ENCODE data around the gene NCAPD2.
A peak's percentile ranks its signal among the peaks of the same experiment; 100 is the strongest.

NCAPD2 gene

GRCh38 chr12:6500466-6500865 lies 6.6 kb downstream of the NCAPD2 start:
- no peak overlapping the region for H3K4me3 Mint-ChIP-seq
- no peak overlapping the region for H3K27ac Mint-ChIP-seq
- H3K36me3 Mint-ChIP-seq (ENCODE audit: low read depth), result peaks cover 37% of the 10 kb centered on the region
- H3K27me3 Mint-ChIP-seq, result no peaks in the 10 kb centered on the region
- peaks cover 23% of the 10 kb centered on the region for H3K4me1 Mint-ChIP-seq (ENCODE audit: low read depth)
- no peaks in the 10 kb centered on the region for H3K9me3 Mint-ChIP-seq

GRCh38 chr12:6507102-6507998 lies 13.4 kb downstream of the NCAPD2 start:
- no peaks in the 10 kb centered on the region for H3K9me3 Mint-ChIP-seq
- H3K27me3 Mint-ChIP-seq, result no peaks in the 10 kb centered on the region
- peaks cover 53% of the 10 kb centered on the region for H3K36me3 Mint-ChIP-seq (ENCODE audit: low read depth)
- H3K27ac Mint-ChIP-seq, result no peak overlapping the region
- H3K4me3 Mint-ChIP-seq, result no peak overlapping the region
- no peaks in the 10 kb centered on the region for H3K4me1 Mint-ChIP-seq (ENCODE audit: low read depth)

- Mint-ChIP-seq H3K27me3 (no peaks in the 10 kb centered on the region), H3K9me3 (no peaks in the 10 kb centered on the region), H3K27ac (peak overlapping the region; percentile 10), H3K36me3 (ENCODE audit: low read depth) (peaks cover 58% of the 10 kb centered on the region), H3K4me3 (no peak overlapping the region), H3K4me1 (ENCODE audit: low read depth) (no peaks in the 10 kb centered on the region)
These were observed 14.2 kb downstream of the NCAPD2 start for GRCh38 chr12:6508087-6508486.

- Mint-ChIP-seq H3K9me3 (no peaks in the 10 kb centered on the region), H3K27me3 (no peaks in the 10 kb centered on the region), H3K36me3 (ENCODE audit: low read depth) (peaks cover 83% of the 10 kb centered on the region), H3K4me1 (ENCODE audit: low read depth) (peaks cover 8% of the 10 kb centered on the region), H3K27ac (no peak overlapping the region), H3K4me3 (no peak overlapping the region)
These were observed 26.3 kb downstream of the NCAPD2 start for GRCh38 chr12:6520186-6520585.

- H3K27me3 Mint-ChIP-seq, result no peaks in the 10 kb centered on the region
- no peaks in the 10 kb centered on the region for H3K9me3 Mint-ChIP-seq
- peaks cover 8% of the 10 kb centered on the region for H3K4me1 Mint-ChIP-seq (ENCODE audit: low read depth)
- H3K36me3 Mint-ChIP-seq (ENCODE audit: low read depth), result peaks cover 86% of the 10 kb centered on the region
- no peak overlapping the region for H3K4me3 Mint-ChIP-seq
- no peak overlapping the region for H3K27ac Mint-ChIP-seq
These were observed 28.3 kb downstream of the NCAPD2 start for GRCh38 chr12:6522193-6522592.

- Mint-ChIP-seq H3K27me3 (no peaks in the 10 kb centered on the region), H3K27ac (peak overlapping the region; percentile 17), H3K4me3 (no peak overlapping the region), H3K4me1 (ENCODE audit: low read depth) (peaks cover 8% of the 10 kb centered on the region), H3K9me3 (no peaks in the 10 kb centered on the region), H3K36me3 (ENCODE audit: low read depth) (peaks cover 87% of the 10 kb centered on the region)
These were observed 29.8 kb downstream of the NCAPD2 start for GRCh38 chr12:6523708-6524107.

GRCh38 chr12:6524648-6525047 lies 30.7 kb downstream of the NCAPD2 start:
- Mint-ChIP-seq H3K9me3 (no peaks in the 10 kb centered on the region), H3K4me1 (ENCODE audit: low read depth) (peaks cover 8% of the 10 kb centered on the region), H3K36me3 (ENCODE audit: low read depth) (peaks cover 87% of the 10 kb centered on the region), H3K27me3 (no peaks in the 10 kb centered on the region), H3K27ac (peak overlapping the region; percentile 47), H3K4me3 (no peak overlapping the region)

- H3K4me3 Mint-ChIP-seq, result no peak overlapping the region
- H3K4me1 Mint-ChIP-seq (ENCODE audit: low read depth), result peaks cover 14% of the 10 kb centered on the region
- peaks cover 90% of the 10 kb centered on the region for H3K36me3 Mint-ChIP-seq (ENCODE audit: low read depth)
- no peaks in the 10 kb centered on the region for H3K27me3 Mint-ChIP-seq
- H3K9me3 Mint-ChIP-seq, result no peaks in the 10 kb centered on the region
- no peak overlapping the region for H3K27ac Mint-ChIP-seq
These were observed 32.3 kb downstream of the NCAPD2 start for GRCh38 chr12:6526201-6526600.

- Mint-ChIP-seq H3K4me1 (ENCODE audit: low read depth) (peaks cover 19% of the 10 kb centered on the region), H3K4me3 (no peak overlapping the region), H3K27me3 (no peaks in the 10 kb centered on the region), H3K9me3 (no peaks in the 10 kb centered on the region), H3K27ac (no peak overlapping the region), H3K36me3 (ENCODE audit: low read depth) (peaks cover 88% of the 10 kb centered on the region)
These were observed 33.0 kb downstream of the NCAPD2 start for GRCh38 chr12:6526766-6527525.

- H3K4me3 Mint-ChIP-seq, result no peak overlapping the region
- peaks cover 88% of the 10 kb centered on the region for H3K36me3 Mint-ChIP-seq (ENCODE audit: low read depth)
- no peak overlapping the region for H3K27ac Mint-ChIP-seq
- no peaks in the 10 kb centered on the region for H3K27me3 Mint-ChIP-seq
- H3K9me3 Mint-ChIP-seq, result no peaks in the 10 kb centered on the region
- H3K4me1 Mint-ChIP-seq (ENCODE audit: low read depth), result peaks cover 26% of the 10 kb centered on the region
These were observed 33.8 kb downstream of the NCAPD2 start for GRCh38 chr12:6527711-6528110.

- Mint-ChIP-seq H3K4me3 (no peak overlapping the region), H3K36me3 (ENCODE audit: low read depth) (peaks cover 80% of the 10 kb centered on the region), H3K27ac (no peak overlapping the region)
These were observed 34.8 kb downstream of the NCAPD2 start for GRCh38 chr12:6528539-6529235.

GRCh38 chr12:6529291-6529737 lies 35.4 kb downstream of the NCAPD2 start:
- peaks cover 79% of the 10 kb centered on the region for H3K36me3 Mint-ChIP-seq (ENCODE audit: low read depth)
- H3K9me3 Mint-ChIP-seq, result no peaks in the 10 kb centered on the region
- H3K4me3 Mint-ChIP-seq, result no peak overlapping the region
- no peaks in the 10 kb centered on the region for H3K27me3 Mint-ChIP-seq
- peak overlapping the region; percentile 50 for H3K27ac Mint-ChIP-seq
- peaks cover 33% of the 10 kb centered on the region for H3K4me1 Mint-ChIP-seq (ENCODE audit: low read depth)

More at GRCh38 chr12:6528539-6529235, 34.8 kb downstream of the NCAPD2 start:
- H3K4me1 Mint-ChIP-seq (ENCODE audit: low read depth), result peaks cover 33% of the 10 kb centered on the region
- H3K27me3 Mint-ChIP-seq, result no peaks in the 10 kb centered on the region
- H3K9me3 Mint-ChIP-seq, result no peaks in the 10 kb centered on the region

- H3K4me3 Mint-ChIP-seq, result no peak overlapping the region
- no peaks in the 10 kb centered on the region for H3K27me3 Mint-ChIP-seq
- H3K4me1 Mint-ChIP-seq (ENCODE audit: low read depth), result peaks cover 35% of the 10 kb centered on the region
- H3K27ac Mint-ChIP-seq, result peak overlapping the region; percentile 92
- H3K9me3 Mint-ChIP-seq, result no peaks in the 10 kb centered on the region
- peaks cover 82% of the 10 kb centered on the region for H3K36me3 Mint-ChIP-seq (ENCODE audit: low read depth)
These were observed 36.8 kb downstream of the NCAPD2 start for GRCh38 chr12:6530576-6531260.
